Activated CD8-positive, alpha-beta T cell treated with anti-CD3 and anti-CD28 coated beads, Interleukin-2, amount 10 ng/mL, durations not matched to agents 7 days and 5 days (primary cell): ENCODE results near the gene TSPAN9. TPM values are rescaled to one million over a fixed set of nuclear protein-coding genes. Genes with fewer than 3 reads are reported as not detected.

Experiments used
- ATAC-seq: fragments of 150-1000 bp; cut with Tn5 transposase; one replicate; pipeline ENCODE4 v1.10.0; 2021; ENCODE audit warnings: moderate library complexity
- CTCF ChIA-PET: fragments of 350-600 bp; sonication (Branson Sonifier 250); formaldehyde crosslinking; loops from one replicate; lab custom pipeline; 2021; ENCODE audit warnings: antibody characterized with exemption; lab: Charles Lee
- POLR2A ChIA-PET: fragments of 350-600 bp; sonication (Branson Sonifier 250); formaldehyde crosslinking; loops from one replicate; lab custom pipeline; 2021; ENCODE audit warnings: antibody characterized with exemption; lab: Charles Lee
- DNase-seq: peaks from one replicate; pipeline ENCODE4 v3.0.0-alpha.2; 2020
- H3K27ac Mint-ChIP-seq: one replicate; pipeline ENCODE4 v1.8.0; 2021; ENCODE audit warnings: mild to moderate bottlenecking, mixed read lengths
- H3K27me3 Mint-ChIP-seq: one replicate; pipeline ENCODE4 v1.8.0; 2021; ENCODE audit warnings: low read depth, mixed read lengths
- H3K36me3 Mint-ChIP-seq: one replicate; pipeline ENCODE4 v1.8.0; 2021; ENCODE audit warnings: low read depth, mixed read lengths
- H3K4me1 Mint-ChIP-seq: one replicate; pipeline ENCODE4 v1.8.0; 2021; ENCODE audit warnings: low read depth, mixed read lengths
- H3K4me3 Mint-ChIP-seq: one replicate; pipeline ENCODE4 v1.8.0; 2021; ENCODE audit warnings: mild to moderate bottlenecking, mixed read lengths
- H3K9me3 Mint-ChIP-seq: one replicate; pipeline ENCODE4 v1.8.0; 2022; ENCODE audit warnings: mixed read lengths; ENCODE audit not compliant: insufficient read depth
- total RNA-seq, 2 experiments: library from RNA; stranded (reverse); gene quantifications; one replicate each; pipeline ENCODE4 v1.2.3, GENCODE V29; 2021

TSPAN9 gene
- total RNA-seq, 2 experiments from 2014 or later = not detected

DNA sequence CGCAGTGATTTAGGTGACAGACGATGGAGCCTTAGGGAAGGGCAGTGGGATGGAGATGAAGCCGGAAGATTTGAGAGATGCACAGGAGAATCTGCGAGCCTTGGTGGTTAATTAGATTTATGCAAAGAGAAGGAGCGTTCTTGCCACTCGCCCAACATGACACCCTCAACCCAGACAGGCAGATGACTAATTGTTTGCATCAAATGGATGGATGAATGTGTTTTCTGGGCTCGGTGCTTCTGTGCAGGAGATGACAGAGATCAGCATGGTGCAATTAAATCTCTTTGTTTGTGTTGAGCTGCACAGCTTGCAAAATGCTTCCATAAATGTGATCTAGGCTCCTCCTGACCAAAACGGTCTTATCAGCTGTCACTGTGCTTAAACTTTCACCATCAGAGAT lies 211.5 kb downstream of the TSPAN9 start:
- no peaks in the 10 kb centered on the region for H3K27me3 Mint-ChIP-seq
- H3K36me3 Mint-ChIP-seq = no peaks in the 10 kb centered on the region
- no peak overlapping the region for H3K27ac Mint-ChIP-seq
- ChIA-PET POLR2A (no interaction called here), CTCF (interaction anchor here (2.1 to 3.4 kb wide), 2 partner anchors 11 to 14 kb away, joined by 10 to 33 read pairs; no protein-coding TSS in a partner anchor)
- ATAC-seq (no peak), DNase-seq (no peak)
- H3K4me3 Mint-ChIP-seq = no peak overlapping the region
- H3K4me1 Mint-ChIP-seq = no peaks in the 10 kb centered on the region
- no peaks in the 10 kb centered on the region for H3K9me3 Mint-ChIP-seq

GRCh38 chr12:3289702-3290101 lies 212.5 kb downstream of the TSPAN9 start:
- Mint-ChIP-seq H3K4me1 (no peaks in the 10 kb centered on the region), H3K27ac (no peak overlapping the region), H3K36me3 (no peaks in the 10 kb centered on the region), H3K4me3 (no peak overlapping the region), H3K27me3 (no peaks in the 10 kb centered on the region), H3K9me3 (no peaks in the 10 kb centered on the region)
- DNase-seq = no peak
- CTCF ChIA-PET = interaction anchor here (2.1 to 3.4 kb wide), 2 partner anchors 10 to 15 kb away, joined by 10 to 33 read pairs; no protein-coding TSS in a partner anchor
- ATAC-seq = no peak
- POLR2A ChIA-PET = interaction anchor here (0.7 kb wide), 1 partner anchor 957 kb away, joined by 3 read pairs; no protein-coding TSS in a partner anchor

- ATAC-seq (no peak), DNase-seq (no peak)
- no peaks in the 10 kb centered on the region for H3K4me1 Mint-ChIP-seq
- no peaks in the 10 kb centered on the region for H3K9me3 Mint-ChIP-seq
- no peak overlapping the region for H3K27ac Mint-ChIP-seq
- no peaks in the 10 kb centered on the region for H3K36me3 Mint-ChIP-seq
- H3K4me3 Mint-ChIP-seq = no peak overlapping the region
- no peaks in the 10 kb centered on the region for H3K27me3 Mint-ChIP-seq
- POLR2A ChIA-PET = no interaction called here
- CTCF ChIA-PET = interaction anchor here (3.4 kb wide), 1 partner anchor 8 kb away, joined by 33 read pairs; no protein-coding TSS in a partner anchor
Measured at GRCh38 chr12:3291939-3292338, 214.8 kb downstream of the TSPAN9 start.

GRCh38 chr12:3292677-3293412 lies 215.7 kb downstream of the TSPAN9 start:
- CTCF ChIA-PET = no interaction called here
- no peaks in the 10 kb centered on the region for H3K36me3 Mint-ChIP-seq
- H3K4me3 Mint-ChIP-seq = no peak overlapping the region
- POLR2A ChIA-PET = interaction anchor here (1.2 kb wide), 1 partner anchor 11 kb away, joined by 3 read pairs; no protein-coding TSS in a partner anchor
- ATAC-seq (no peak), DNase-seq (no peak)
- H3K27me3 Mint-ChIP-seq = no peaks in the 10 kb centered on the region
- H3K4me1 Mint-ChIP-seq = no peaks in the 10 kb centered on the region
- no peaks in the 10 kb centered on the region for H3K9me3 Mint-ChIP-seq
- no peak overlapping the region for H3K27ac Mint-ChIP-seq

DNA sequence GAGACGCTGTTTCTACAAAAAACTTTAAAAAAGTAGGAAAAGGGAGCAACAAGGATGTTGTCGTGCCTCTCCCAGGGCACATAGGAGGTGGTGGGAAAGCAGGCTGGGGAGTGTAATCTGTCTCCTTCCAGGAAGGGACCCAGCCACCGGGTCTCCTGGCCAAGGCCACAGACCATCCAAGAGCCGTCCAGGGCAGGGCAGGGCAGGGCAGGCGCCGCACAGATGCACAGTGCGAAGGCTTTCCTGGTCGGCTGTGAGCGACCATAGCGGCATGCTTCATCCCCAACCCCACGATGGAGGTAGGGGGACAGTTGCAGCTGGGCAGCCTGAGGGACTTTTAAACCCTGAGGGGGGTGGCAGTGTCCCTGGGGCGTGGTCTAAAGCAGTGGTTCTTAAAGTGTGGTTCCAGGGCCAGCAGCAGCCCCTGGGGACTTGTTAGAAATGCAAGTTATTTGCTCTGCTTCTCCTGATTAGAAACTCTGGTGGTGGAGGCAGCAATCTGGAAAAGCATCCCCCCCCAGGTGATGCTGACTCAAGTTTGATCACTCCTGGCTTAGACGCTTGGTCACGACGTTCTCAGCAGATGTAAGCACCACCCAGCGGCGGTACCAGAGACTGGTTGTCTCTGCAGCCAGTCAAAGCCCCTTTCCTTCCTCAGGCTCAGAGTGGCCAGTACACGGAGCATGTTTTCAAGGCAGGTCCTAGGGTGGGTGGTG lies 216.4 kb downstream of the TSPAN9 start:
- Mint-ChIP-seq H3K9me3 (no peaks in the 10 kb centered on the region), H3K4me1 (no peaks in the 10 kb centered on the region), H3K4me3 (no peak overlapping the region), H3K36me3 (no peaks in the 10 kb centered on the region), H3K27me3 (no peaks in the 10 kb centered on the region), H3K27ac (no peak overlapping the region)
- DNase-seq (no peak), ATAC-seq (no peak)
- POLR2A ChIA-PET = interaction anchor here (1.2 kb wide), 1 partner anchor 10 kb away, joined by 3 read pairs; no protein-coding TSS in a partner anchor
- CTCF ChIA-PET = no interaction called here

DNA sequence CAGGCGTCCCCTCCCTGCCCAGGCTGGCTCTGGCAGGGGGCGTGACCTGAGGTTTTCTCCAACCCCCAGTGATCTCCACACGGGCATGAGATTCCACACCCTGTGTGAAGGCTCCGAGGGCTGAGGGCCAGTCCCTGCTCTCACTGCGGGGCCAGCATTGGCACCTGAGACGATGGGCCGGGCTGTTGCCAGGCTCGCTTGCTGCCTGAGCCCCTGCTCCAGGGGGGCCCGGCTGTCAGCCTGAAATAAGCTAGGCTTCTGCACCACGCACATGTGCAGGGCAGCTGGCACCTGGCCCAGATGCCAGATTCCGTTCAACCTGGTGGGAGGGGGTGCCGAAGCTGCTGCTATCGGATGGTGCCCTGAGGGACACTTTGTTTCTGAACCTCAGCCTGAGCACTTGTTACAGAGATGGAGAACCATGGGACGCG lies 217.3 kb downstream of the TSPAN9 start:
- Mint-ChIP-seq H3K4me3 (no peak overlapping the region), H3K4me1 (peaks cover under 1% of the 10 kb centered on the region), H3K36me3 (no peaks in the 10 kb centered on the region), H3K9me3 (no peaks in the 10 kb centered on the region), H3K27ac (no peak overlapping the region), H3K27me3 (no peaks in the 10 kb centered on the region)
- ATAC-seq (no peak), DNase-seq (no peak)
- ChIA-PET CTCF (no interaction called here), POLR2A (no interaction called here)

DNA sequence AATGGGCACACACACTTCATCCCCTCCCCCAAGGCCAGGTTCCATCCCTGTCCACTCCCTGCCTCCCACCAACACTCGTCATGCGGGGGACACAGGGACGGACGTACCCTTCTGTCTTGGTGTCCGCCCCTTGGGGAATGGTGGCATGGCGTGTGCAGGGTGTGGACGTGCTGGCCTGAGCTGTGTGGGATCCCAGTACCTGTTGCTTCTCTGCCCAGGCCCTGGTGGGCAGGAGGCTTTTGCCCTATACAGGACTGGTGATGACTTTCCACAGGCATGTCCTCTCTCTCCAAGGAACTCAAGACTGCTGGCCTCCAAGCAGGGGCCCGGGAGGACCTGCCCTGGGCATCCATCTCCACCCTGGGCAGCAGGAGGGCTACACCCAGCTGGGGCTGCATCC lies 218.0 kb downstream of the TSPAN9 start:
- CTCF ChIA-PET = no interaction called here
- no peaks in the 10 kb centered on the region for H3K27me3 Mint-ChIP-seq
- H3K36me3 Mint-ChIP-seq = no peaks in the 10 kb centered on the region
- no peak for ATAC-seq
- H3K4me1 Mint-ChIP-seq = peaks cover 7% of the 10 kb centered on the region
- H3K4me3 Mint-ChIP-seq = no peak overlapping the region
- POLR2A ChIA-PET = no interaction called here
- no peak for DNase-seq
- no peak overlapping the region for H3K27ac Mint-ChIP-seq
- H3K9me3 Mint-ChIP-seq = no peaks in the 10 kb centered on the region

DNA sequence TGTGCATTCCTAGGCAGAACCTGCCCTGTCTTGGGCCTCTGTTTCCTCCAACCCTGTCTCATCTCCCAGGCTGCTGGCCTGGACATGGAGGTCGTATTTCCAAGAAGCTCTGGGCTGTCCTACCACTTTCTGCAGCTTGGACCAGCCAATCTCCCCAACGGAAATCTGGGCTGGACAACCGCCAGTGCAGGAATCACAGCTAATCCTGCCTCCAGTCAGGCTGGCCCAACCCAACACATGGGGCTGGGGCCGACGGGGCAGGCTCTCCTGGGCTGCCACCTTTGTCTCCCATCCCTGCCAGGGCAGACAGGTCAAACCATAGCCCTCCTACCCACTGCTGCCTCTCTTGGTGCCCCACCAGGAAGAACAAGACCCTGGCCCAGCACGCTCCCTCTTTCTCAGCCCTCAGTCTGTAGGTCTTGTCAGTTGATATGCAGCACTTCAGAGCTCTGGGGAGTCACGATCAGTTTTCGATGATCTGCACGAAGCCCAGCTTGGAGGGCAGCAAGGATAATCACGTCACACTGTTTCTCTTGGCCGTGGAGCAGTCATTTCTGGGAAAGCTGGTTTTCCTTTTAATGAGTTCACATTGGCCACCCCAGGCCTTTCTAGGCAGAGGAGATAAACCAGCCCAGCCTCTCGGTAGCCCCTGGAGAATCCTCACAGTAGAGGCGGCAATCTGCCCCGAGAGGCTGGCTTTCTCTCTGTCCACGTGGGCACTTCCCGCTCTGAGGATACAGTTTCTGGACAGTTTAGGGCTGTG lies 218.6 kb downstream of the TSPAN9 start:
- ATAC-seq = no peak
- H3K4me3 Mint-ChIP-seq = no peak overlapping the region
- POLR2A ChIA-PET = no interaction called here
- H3K27ac Mint-ChIP-seq = no peak overlapping the region
- no peaks in the 10 kb centered on the region for H3K36me3 Mint-ChIP-seq
- CTCF ChIA-PET = no interaction called here
- no peaks in the 10 kb centered on the region for H3K9me3 Mint-ChIP-seq
- no peaks in the 10 kb centered on the region for H3K27me3 Mint-ChIP-seq
- peaks cover 11% of the 10 kb centered on the region for H3K4me1 Mint-ChIP-seq
- no peak for DNase-seq

GRCh38 chr12:3296409-3296701 lies 219.2 kb downstream of the TSPAN9 start:
- DNase-seq (no peak), ATAC-seq (no peak)
- no peaks in the 10 kb centered on the region for H3K27me3 Mint-ChIP-seq
- peaks cover 11% of the 10 kb centered on the region for H3K4me1 Mint-ChIP-seq
- H3K9me3 Mint-ChIP-seq = no peaks in the 10 kb centered on the region
- no peak overlapping the region for H3K4me3 Mint-ChIP-seq
- ChIA-PET CTCF (no interaction called here), POLR2A (no interaction called here)
- no peaks in the 10 kb centered on the region for H3K36me3 Mint-ChIP-seq
- H3K27ac Mint-ChIP-seq = no peak overlapping the region

- DNase-seq (no peak), ATAC-seq (no peak)
- ChIA-PET POLR2A (no interaction called here), CTCF (interaction anchor here (1.3 to 3.9 kb wide), 10 partner anchors 8 to 979 kb away, joined by 3 to 100 read pairs (median 18); no protein-coding TSS in a partner anchor)
- no peaks in the 10 kb centered on the region for H3K27me3 Mint-ChIP-seq
- H3K27ac Mint-ChIP-seq = no peak overlapping the region
- H3K36me3 Mint-ChIP-seq = no peaks in the 10 kb centered on the region
- peaks cover 11% of the 10 kb centered on the region for H3K4me1 Mint-ChIP-seq
- no peak overlapping the region for H3K4me3 Mint-ChIP-seq
- H3K9me3 Mint-ChIP-seq = no peaks in the 10 kb centered on the region
Measured at GRCh38 chr12:3298603-3299002, 221.4 kb downstream of the TSPAN9 start.

- DNase-seq = peak; percentile 88
- Mint-ChIP-seq H3K36me3 (no peaks in the 10 kb centered on the region), H3K27ac (peak overlapping the region; percentile 43), H3K27me3 (no peaks in the 10 kb centered on the region), H3K9me3 (no peaks in the 10 kb centered on the region), H3K4me1 (peaks cover 11% of the 10 kb centered on the region), H3K4me3 (peak overlapping the region; percentile 25)
- ChIA-PET POLR2A (interaction anchor here (0.6 to 0.7 kb wide), 2 partner anchors 442 to 452 kb away, joined by 3 read pairs; partner anchors contain the start of gene CRACR2A), CTCF (interaction anchor here (0.6 to 3.9 kb wide), 138 partner anchors 10 to 977 kb away, joined by 3 to 100 read pairs (median 4); partner anchors contain the start of gene CRACR2A)
- peak; percentile 90 for ATAC-seq
Measured at GRCh38 chr12:3299929-3300832, 223.0 kb downstream of the TSPAN9 start.
